ENCODE results near the gene PLXNA1. TPM values are rescaled to one million over a fixed set of nuclear protein-coding genes. Genes with fewer than 3 reads are reported as not detected.

PLXNA1 gene
- total RNA-seq, 1 donor from 2014 or later, result 34.7 TPM

GRCh38 chr3:127018306-127018828, 35.5 kb downstream of the PLXNA1 start:
- H3K4me3 ChIP-seq, result no peak overlapping the region
- no peaks in the 10 kb centered on the region for H3K27me3 Mint-ChIP-seq (ENCODE audit: insufficient read depth, low read depth)
- H3K4me1 Mint-ChIP-seq, result peaks cover 21% of the 10 kb centered on the region
- no peak overlapping the region for H3K4me2 ChIP-seq
- no peaks in the 10 kb centered on the region for H3K36me3 ChIP-seq
- no peaks in the 10 kb centered on the region for H3F3A ChIP-seq (ENCODE audit: low read depth)
- H3K9me3 ChIP-seq (ENCODE audit: low read depth), result no peaks in the 10 kb centered on the region
- TF ChIP-seq CTCF (IDR thresholded peaks at IDR 0.05) (no peak), EZH2 (IDR thresholded peaks at IDR 0.05) (no peak), EZH2phosphoT487 (IDR thresholded peaks at IDR 0.05) (no peak)
- peaks cover 9% of the 10 kb centered on the region for H3K36me3 Mint-ChIP-seq
- H3K27me3 ChIP-seq, result no peaks in the 10 kb centered on the region
- no peak overlapping the region for H3K4me3 Mint-ChIP-seq
- peaks cover 13% of the 10 kb centered on the region for H4K20me1 ChIP-seq (ENCODE audit: low read depth)
- no peak overlapping the region for H2AFZ ChIP-seq (replicated peaks)
- no peaks in the 10 kb centered on the region for H3K9me3 Mint-ChIP-seq
- no peak overlapping the region for H3K9ac ChIP-seq
- no peaks in the 10 kb centered on the region for H3K4me1 ChIP-seq
- no peak overlapping the region for H3K27ac Mint-ChIP-seq
- no peak for DNase-seq (ENCODE audit: low spot score)
- H3K27ac ChIP-seq, result no peak overlapping the region
- H3K79me2 ChIP-seq (ENCODE audit: low read depth), result no peaks in the 10 kb centered on the region

GRCh38 chr3:127019449-127019848, 36.5 kb downstream of the PLXNA1 start:
- Histone ChIP-seq H4K20me1 (ENCODE audit: low read depth) (peaks cover 13% of the 10 kb centered on the region), H3K36me3 (no peaks in the 10 kb centered on the region), H3K4me1 (no peaks in the 10 kb centered on the region), H3K79me2 (ENCODE audit: low read depth) (no peaks in the 10 kb centered on the region), H2AFZ (replicated peaks) (no peak overlapping the region), H3K4me2 (no peak overlapping the region), H3F3A (ENCODE audit: low read depth) (no peaks in the 10 kb centered on the region), H3K4me3 (no peak overlapping the region), H3K27me3 (no peaks in the 10 kb centered on the region), H3K9me3 (ENCODE audit: low read depth) (no peaks in the 10 kb centered on the region), H3K27ac (no peak overlapping the region), H3K9ac (no peak overlapping the region)
- H3K36me3 Mint-ChIP-seq, result peaks cover 9% of the 10 kb centered on the region
- H3K27me3 Mint-ChIP-seq (ENCODE audit: insufficient read depth, low read depth), result no peaks in the 10 kb centered on the region
- H3K9me3 Mint-ChIP-seq, result no peaks in the 10 kb centered on the region
- H3K4me3 Mint-ChIP-seq, result no peak overlapping the region
- H3K4me1 Mint-ChIP-seq, result peaks cover 18% of the 10 kb centered on the region
- TF ChIP-seq CTCF (IDR thresholded peaks at IDR 0.05), result no peak
- no peak for TF ChIP-seq EZH2phosphoT487 (IDR thresholded peaks at IDR 0.05)
- TF ChIP-seq EZH2 (IDR thresholded peaks at IDR 0.05), result no peak
- DNase-seq (ENCODE audit: low spot score), result no peak
- H3K27ac Mint-ChIP-seq, result no peak overlapping the region

GRCh38 chr3:127020543-127020942, 37.6 kb downstream of the PLXNA1 start:
- Histone ChIP-seq H3K9me3 (ENCODE audit: low read depth) (no peaks in the 10 kb centered on the region), H4K20me1 (ENCODE audit: low read depth) (peaks cover 10% of the 10 kb centered on the region), H3K36me3 (no peaks in the 10 kb centered on the region), H3K27me3 (no peaks in the 10 kb centered on the region), H3K79me2 (ENCODE audit: low read depth) (no peaks in the 10 kb centered on the region), H2AFZ (replicated peaks) (no peak overlapping the region), H3K27ac (no peak overlapping the region), H3K4me2 (no peak overlapping the region), H3F3A (ENCODE audit: low read depth) (no peaks in the 10 kb centered on the region), H3K9ac (no peak overlapping the region), H3K4me1 (no peaks in the 10 kb centered on the region), H3K4me3 (no peak overlapping the region)
- Mint-ChIP-seq H3K9me3 (no peaks in the 10 kb centered on the region), H3K27me3 (ENCODE audit: insufficient read depth, low read depth) (no peaks in the 10 kb centered on the region), H3K36me3 (peaks cover 11% of the 10 kb centered on the region), H3K4me1 (peaks cover 9% of the 10 kb centered on the region), H3K4me3 (no peak overlapping the region), H3K27ac (no peak overlapping the region)
- DNase-seq (ENCODE audit: low spot score), result no peak
- TF ChIP-seq EZH2phosphoT487 (IDR thresholded peaks at IDR 0.05), result no peak

- no peaks in the 10 kb centered on the region for H3K27me3 ChIP-seq
- H3K79me2 ChIP-seq (ENCODE audit: low read depth), result no peaks in the 10 kb centered on the region
- H3K36me3 ChIP-seq, result no peaks in the 10 kb centered on the region
- Mint-ChIP-seq H3K9me3 (peaks cover 2% of the 10 kb centered on the region), H3K36me3 (peaks cover 15% of the 10 kb centered on the region), H3K27me3 (ENCODE audit: insufficient read depth, low read depth) (peaks cover 3% of the 10 kb centered on the region), H3K4me1 (peaks cover 3% of the 10 kb centered on the region), H3K4me3 (no peak overlapping the region), H3K27ac (no peak overlapping the region)
- no peaks in the 10 kb centered on the region for H3K9me3 ChIP-seq (ENCODE audit: low read depth)
- no peak overlapping the region for H3K27ac ChIP-seq
- peaks cover 19% of the 10 kb centered on the region for H4K20me1 ChIP-seq (ENCODE audit: low read depth)
- H3K4me2 ChIP-seq, result no peak overlapping the region
- no peak overlapping the region for H2AFZ ChIP-seq (replicated peaks)
- no peak overlapping the region for H3K4me3 ChIP-seq
- TF ChIP-seq EZH2 (IDR thresholded peaks at IDR 0.05) (no peak), EZH2phosphoT487 (IDR thresholded peaks at IDR 0.05) (no peak), CTCF (IDR thresholded peaks at IDR 0.05) (no peak)
- H3K4me1 ChIP-seq, result no peaks in the 10 kb centered on the region
- H3K9ac ChIP-seq, result no peak overlapping the region
- H3F3A ChIP-seq (ENCODE audit: low read depth), result no peaks in the 10 kb centered on the region
- DNase-seq (ENCODE audit: low spot score), result no peak
Measured at GRCh38 chr3:127022849-127023248, 39.9 kb downstream of the PLXNA1 start.

Data from neural progenitor cell (in vitro differentiated cells).